ENCODE measurements around the gene KCNK10. TPM values are rescaled to one million over a fixed set of nuclear protein-coding genes. Genes with fewer than 3 reads are reported as not detected.

Gene KCNK10
- total and polyA plus RNA-seq, 10 of the 15 experiments (the other 5 are each of a cell fraction or from before 2014, with no cell fraction given), result 0.01 to 0.06 (median 0.02) TPM; not detected in 7

GRCh38 chr14:88140874-88141273 lies 182.2 kb downstream of the KCNK10 start (continued):
- TF ChIP-seq E2F8 (IDR thresholded peaks at IDR 0.05; ENCODE audit: low read depth, partially characterized antibody) (no peak), ZNF24 (IDR thresholded peaks at IDR 0.05) (no peak), BMI1 (IDR thresholded peaks at IDR 0.05; ENCODE audit: borderline replicate concordance) (no peak), ATF3 (IDR thresholded peaks at IDR 0.05; ENCODE audit: borderline replicate concordance, extremely low read depth, low read depth, low read length) (no peak), HCFC1 (IDR thresholded peaks at IDR 0.05; ENCODE audit: low read length) (no peak), REST (IDR thresholded peaks at IDR 0.05; ENCODE audit: low read depth, low read length) (no peak), ZBED1 (IDR thresholded peaks at IDR 0.05; ENCODE audit: borderline replicate concordance) (no peak)
